GM21515 (cell line): Measurements from ENCODE around the gene PPP1R2C.

Experiments
- ATAC-seq: cut with Tn5 transposase; IDR thresholded peaks from one replicate; pipeline ENCODE4 v1.9.1; 2021; ENCODE audit not compliant: unreplicated experiment

Gene PPP1R2C

DNA sequence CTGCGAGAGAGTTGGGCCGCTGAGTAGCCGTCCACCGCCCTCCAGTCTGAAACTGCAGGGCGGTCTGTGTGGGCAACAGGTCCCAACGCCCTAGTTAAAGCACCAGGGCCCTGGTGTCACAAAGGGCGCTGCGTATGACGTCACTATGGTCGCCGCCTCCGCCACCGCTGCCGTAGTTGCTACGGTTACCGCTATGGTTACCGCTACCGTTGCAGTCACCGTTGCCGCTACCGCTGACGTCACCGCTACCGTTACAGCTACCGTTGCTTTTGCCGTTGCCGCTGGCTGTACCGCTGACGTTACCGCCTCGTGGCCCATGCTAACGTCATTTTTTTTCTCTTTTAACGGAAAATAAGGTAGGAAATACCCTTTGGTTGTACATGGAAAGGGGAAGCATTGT is at the start of gene PPP1R2C:
PPP1R2C (minus strand) TSS at position 68 of the 400 bp plus-strand sequence. CDS start 84 bp downstream, outside the sequence.
- ATAC-seq, result no peak

DNA sequence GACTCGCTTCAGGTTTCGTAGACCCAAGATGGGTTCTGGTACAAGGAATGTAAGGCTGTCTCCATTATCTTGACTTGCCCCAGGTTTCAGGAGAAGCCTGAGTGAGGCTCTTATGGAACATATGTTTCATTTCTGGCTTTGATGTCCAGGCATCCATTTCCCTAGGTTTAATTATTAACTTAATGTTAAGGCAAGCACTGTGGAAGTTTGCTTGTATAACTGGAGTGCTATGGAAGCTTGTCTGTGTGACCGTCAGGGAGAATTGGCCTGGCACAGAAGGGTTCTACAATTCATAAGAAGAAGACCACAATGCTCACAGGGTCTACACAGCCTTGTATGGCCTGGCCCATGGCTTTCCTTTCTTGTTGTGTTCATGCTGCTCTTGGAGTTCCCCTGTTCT is 47.2 kb upstream of the PPP1R2C start:
- ATAC-seq, result no peak

- no peak for ATAC-seq
Measured at GRCh38 chrX:42824541-42824940, 46.6 kb upstream of the PPP1R2C start.

DNA sequence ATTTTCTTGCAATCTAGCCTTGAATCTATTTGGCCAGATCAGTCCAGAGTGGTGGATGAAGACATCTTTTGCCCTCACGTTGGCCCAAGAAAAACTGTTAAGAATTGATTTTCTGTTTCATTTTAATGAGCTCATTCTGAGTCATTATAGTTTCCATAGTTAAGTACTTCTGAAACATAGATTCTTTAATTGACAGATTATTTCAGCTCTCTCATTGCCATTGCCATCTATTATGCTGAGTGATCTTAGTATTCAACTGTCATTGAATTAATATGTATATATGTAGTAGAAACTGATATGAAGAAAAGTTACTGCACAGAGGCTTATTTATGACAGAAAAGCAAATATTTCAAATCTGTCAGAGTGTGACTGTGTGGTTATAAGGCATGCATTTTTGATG is 45.5 kb upstream of the PPP1R2C start:
- no peak for ATAC-seq

DNA sequence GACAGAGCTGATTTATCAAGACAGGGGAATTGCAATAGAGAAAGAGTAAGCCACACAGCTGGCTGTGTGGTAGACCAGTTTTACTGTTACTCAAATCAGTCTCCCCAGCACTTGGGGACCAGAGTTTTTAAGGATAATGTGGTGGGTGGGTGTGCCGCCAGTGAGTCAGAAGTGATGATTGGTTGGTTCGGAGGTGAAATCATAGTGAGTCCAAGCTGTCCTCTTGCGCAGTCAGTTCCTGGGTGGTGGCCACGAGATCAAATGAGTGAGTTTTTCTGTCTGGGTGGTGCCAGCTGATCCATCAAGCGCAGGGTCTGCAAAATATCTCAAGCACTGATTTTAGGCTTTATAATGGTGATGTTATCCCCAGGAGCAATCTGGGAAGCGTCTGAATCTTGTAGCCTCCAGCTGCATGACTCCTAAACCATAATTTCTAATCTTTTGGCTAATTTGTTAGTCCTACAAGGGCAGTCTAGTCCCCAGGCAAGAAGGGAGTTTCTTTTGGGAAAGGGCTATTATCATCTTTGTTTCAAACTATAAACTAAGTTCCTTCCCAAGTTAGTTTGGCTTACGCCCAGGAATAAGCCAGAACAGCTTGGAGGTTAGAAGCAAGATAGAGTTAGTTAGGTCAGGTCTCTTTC is 44.0 kb upstream of the PPP1R2C start:
- ATAC-seq, result no peak

GRCh38 chrX:42818151-42818921 is 40.4 kb upstream of the PPP1R2C start:
- no peak for ATAC-seq

DNA sequence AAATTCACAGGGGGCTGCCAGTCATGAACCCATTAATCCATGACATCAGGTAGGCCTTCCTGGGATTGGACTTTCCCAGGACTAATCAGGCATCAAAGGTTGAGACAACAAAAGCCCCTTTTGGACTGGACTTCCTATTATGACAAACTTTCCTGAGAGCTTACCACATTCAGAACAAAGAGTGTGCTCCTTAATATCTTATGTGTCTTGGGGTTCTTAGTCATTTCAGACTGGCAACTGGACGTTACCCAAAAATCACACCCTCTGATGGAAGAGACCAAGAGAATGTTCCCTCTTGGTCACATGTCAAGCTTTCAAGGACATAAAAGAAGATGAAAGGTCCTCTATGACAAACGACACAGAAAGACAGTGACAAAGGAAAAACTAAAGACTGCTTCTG is 31.6 kb upstream of the PPP1R2C start:
- ATAC-seq, result no peak

DNA sequence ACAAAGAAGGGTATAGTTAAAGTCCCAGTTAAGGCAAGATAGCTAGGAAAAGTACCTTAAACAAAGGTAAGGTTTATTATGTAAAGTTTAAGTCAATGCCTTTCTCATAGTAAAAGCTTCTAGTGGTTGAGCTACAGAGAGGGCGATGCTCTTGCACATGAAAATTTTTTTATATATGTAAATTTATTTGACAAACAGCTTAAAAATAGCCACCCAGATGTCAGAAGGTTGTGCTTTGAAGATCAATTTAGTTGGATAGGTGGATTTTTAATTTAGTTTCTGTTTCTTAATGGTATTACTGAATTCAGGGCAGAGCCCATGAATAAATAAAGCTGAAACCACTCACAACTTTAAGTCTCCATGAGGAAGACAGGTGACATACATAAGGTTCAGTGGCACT is 29.4 kb upstream of the PPP1R2C start:
- no peak for ATAC-seq

DNA sequence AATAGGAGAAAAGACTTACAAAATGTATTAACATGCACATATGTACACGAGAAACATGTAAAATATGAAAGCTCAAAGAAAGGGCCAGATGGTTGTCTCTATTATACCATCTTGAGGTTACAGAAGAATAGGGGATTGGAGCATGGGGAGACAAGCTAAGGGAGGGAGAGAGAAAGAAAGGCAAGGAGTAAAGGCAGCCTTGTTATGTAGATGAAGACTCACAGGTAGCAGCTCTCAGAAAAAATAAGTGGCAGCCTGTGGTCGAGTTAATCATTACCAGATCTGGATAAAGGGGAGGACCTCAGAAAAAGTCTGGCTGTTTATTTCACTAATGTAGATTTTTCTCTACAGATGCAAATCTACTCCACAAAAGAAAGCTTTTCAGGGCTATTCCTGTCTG is 26.6 kb upstream of the PPP1R2C start:
- no peak for ATAC-seq

DNA sequence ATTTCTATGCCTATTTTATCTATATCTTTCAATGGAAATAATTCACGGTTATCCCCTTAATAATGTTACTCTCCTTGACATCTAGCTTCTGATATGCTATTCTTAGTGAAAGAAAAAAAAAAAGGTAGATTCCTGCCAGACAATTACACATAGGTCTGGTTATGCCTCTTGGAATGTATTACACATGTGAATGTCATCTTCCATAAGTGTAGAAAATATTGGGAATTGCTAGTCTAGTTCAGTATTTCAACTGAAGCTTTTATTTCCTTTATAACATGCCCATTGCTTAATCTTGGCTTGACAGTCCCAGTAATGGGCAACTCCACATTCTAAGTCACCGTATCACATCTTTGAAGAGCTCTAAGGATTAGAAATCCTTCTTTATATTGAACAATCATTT is 25.4 kb upstream of the PPP1R2C start:
- ATAC-seq, result no peak

DNA sequence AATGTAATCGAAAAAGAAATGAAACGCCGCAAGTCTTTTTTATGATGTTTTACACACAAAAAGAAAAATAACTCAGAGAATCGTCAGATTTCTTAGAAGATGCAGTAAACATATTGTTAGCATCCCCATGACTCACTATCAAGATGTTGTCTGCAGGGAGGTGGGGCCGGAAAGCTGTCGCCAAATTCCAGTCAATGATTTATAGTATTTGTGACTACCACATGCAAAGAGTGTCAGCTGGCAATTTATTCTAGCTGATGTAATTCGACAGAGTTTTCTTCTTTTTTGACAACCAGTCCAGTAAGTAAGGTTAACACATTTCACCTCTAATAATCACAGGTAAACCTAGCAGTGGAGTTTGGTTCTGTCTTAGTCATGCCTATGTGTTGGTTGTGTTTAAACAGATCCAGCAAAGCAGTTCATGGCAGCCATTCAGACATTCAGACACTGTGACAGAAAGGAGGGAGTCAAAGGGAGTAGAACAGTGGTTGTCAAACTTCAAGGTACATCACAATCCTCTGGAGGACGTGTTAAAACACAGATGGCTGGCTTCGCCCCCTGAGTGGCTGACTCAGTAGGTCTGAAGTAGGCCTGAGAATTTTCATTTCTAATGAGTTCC is 19.8 kb upstream of the PPP1R2C start:
- ATAC-seq, result no peak

- no peak for ATAC-seq
Measured at GRCh38 chrX:42783451-42783850, 5.5 kb upstream of the PPP1R2C start.

- ATAC-seq, result no peak
Measured at GRCh38 chrX:42776195-42776594, 1.8 kb downstream of the PPP1R2C start.

- no peak for ATAC-seq
Measured at GRCh38 chrX:42772874-42773273, 5.1 kb downstream of the PPP1R2C start.

- ATAC-seq, result no peak
Measured at GRCh38 chrX:42771506-42772335, 6.2 kb downstream of the PPP1R2C start.

DNA sequence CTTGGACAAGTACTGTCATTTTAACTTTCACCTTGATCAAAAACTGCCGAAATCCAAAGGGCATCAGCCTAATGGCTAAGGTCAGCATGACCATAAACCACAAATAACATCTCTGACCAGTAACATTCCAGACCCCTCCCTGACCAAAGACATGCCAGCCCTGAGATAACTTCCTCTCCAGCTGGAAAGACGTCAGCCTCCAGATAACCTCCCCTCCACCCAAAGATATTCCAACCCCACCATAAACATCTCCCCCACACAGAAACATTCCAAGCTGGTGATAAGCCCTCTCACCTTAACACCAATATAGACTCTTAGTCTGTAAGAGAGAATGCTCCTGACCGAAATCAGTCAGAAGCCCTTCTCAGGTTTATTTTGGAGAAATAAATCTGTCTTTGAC is 7.4 kb downstream of the PPP1R2C start:
- no peak for ATAC-seq

GRCh38 chrX:42759881-42760280 is 18.1 kb downstream of the PPP1R2C start:
- ATAC-seq, result no peak

DNA sequence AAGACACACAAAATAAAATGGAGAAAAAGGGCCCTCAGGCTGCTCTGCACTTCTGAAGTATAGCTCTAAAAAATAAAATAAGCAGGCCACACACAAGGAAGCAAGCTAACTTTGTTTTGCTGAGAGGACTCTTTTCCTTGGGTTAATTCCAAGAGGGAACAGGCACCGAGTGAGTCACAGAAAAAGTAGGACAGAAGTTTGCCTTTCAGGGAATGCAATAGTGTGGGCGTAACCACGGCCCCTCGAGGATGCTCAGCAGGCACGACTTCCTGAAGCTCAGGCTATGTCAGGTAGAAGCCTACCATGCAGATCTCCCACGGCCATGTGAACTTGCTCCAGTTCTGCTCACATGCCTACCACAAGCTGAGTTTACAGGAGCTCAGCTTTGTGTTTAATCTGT is 22.1 kb downstream of the PPP1R2C start:
- no peak for ATAC-seq

DNA sequence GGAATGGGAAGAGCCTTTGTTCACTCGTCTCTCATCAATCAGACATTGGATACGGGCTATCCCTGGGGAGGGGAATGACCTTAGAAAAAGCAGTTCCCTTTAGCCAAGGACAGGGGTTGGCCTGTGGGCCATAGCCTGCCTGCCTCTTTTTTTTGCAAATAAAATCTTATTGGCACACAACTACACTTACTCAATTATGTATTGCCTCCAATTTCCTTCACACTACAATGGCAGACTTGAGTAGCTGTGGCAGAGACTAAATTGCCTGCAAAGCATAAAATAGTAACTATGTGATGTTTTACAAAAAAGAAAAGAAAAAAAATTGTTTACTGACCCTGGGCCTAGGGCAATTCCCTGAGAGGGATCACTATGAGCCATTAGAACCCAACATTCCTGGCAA is 23.4 kb downstream of the PPP1R2C start:
- no peak for ATAC-seq

DNA sequence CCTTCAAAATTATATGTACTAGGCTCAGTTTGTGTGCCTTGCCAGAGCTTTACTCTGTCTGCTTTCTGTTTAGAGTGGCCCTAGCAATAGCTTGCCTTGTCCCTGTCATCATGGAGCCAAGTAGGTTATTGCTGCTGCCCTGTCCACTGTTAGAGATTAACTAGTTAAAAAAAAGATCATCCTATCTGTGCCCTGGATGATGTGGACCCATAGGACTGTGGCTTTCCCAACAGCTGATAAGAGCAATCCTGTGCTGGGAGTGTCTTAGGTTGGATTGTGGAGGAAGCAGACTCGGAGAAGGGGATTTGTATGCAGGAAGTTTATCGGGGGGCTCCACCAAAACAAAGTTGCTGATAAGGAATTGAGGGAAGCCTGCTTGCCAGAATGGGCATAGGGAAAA is 23.8 kb downstream of the PPP1R2C start:
- ATAC-seq, result no peak

GRCh38 chrX:42752730-42753129 is 25.2 kb downstream of the PPP1R2C start:
- no peak for ATAC-seq
